Epidermal melanocyte (primary cell): ENCODE measurements around the gene UQCC5.

Experiments used
- DNase-seq: peaks from one replicate; pipeline ENCODE4 v3.0.0; 2011; ENCODE audit warnings: low spot score; ENCODE audit not compliant: insufficient read length

Gene UQCC5

GRCh38 chr3:52503788-52504424 lies 32.5 kb upstream of the UQCC5 start:
- DNase-seq, result no peak

GRCh38 chr3:52504977-52505376 lies 31.4 kb upstream of the UQCC5 start:
- no peak for DNase-seq

- no peak for DNase-seq
These were observed 30.0 kb upstream of the UQCC5 start for GRCh38 chr3:52506266-52506966.

GRCh38 chr3:52507359-52507758 lies 29.0 kb upstream of the UQCC5 start:
- DNase-seq, result no peak

GRCh38 chr3:52509753-52510328 lies 26.6 kb upstream of the UQCC5 start:
- no peak for DNase-seq

GRCh38 chr3:52511509-52511908 lies 24.9 kb upstream of the UQCC5 start:
- DNase-seq, result no peak

- no peak for DNase-seq
These were observed 24.3 kb upstream of the UQCC5 start for GRCh38 chr3:52512105-52512504.

GRCh38 chr3:52512727-52513126 lies 23.7 kb upstream of the UQCC5 start:
- DNase-seq, result no peak

GRCh38 chr3:52513281-52513680 lies 23.1 kb upstream of the UQCC5 start:
- DNase-seq, result no peak

- DNase-seq, result no peak
These were observed 21.8 kb upstream of the UQCC5 start for GRCh38 chr3:52514576-52514975.

GRCh38 chr3:52515192-52515591 lies 21.2 kb upstream of the UQCC5 start:
- no peak for DNase-seq

GRCh38 chr3:52516509-52517195 lies 19.8 kb upstream of the UQCC5 start:
- DNase-seq, result no peak

GRCh38 chr3:52517796-52518722 lies 18.3 kb upstream of the UQCC5 start:
- no peak for DNase-seq

- DNase-seq, result no peak
These were observed 17.5 kb upstream of the UQCC5 start for GRCh38 chr3:52518723-52519444.

- no peak for DNase-seq
These were observed 16.8 kb upstream of the UQCC5 start for GRCh38 chr3:52519445-52520140.

GRCh38 chr3:52520141-52520667 lies 16.2 kb upstream of the UQCC5 start:
- no peak for DNase-seq

- no peak for DNase-seq
These were observed 15.5 kb upstream of the UQCC5 start for GRCh38 chr3:52520716-52521487.

- no peak for DNase-seq
These were observed 14.9 kb upstream of the UQCC5 start for GRCh38 chr3:52521488-52521824.
